GM12878 (cell line): ENCODE results near the gene NCF2. TPM values are rescaled to one million over a fixed set of nuclear protein-coding genes. Genes with fewer than 3 reads are reported as not detected.
A peak's percentile ranks its signal among the peaks of the same experiment; 100 is the strongest.

Source experiments
- BMI1 ChIP-seq: fragments of 450-650 bp; IDR thresholded peaks from 2 replicates; pipeline ENCODE4 v1.6.1; 2016; ENCODE audit warnings: mild to moderate bottlenecking, moderate library complexity, borderline replicate concordance
- CHD1 ChIP-seq: IDR thresholded peaks from 2 replicates; pipeline ENCODE4 v1.6.1; 2012; ENCODE audit warnings: low read depth, low read length, improper control_type of control experiment
- GABPA ChIP-seq: IDR thresholded peaks from 2 replicates; pipeline ENCODE4 v1.6.1; 2014; ENCODE audit warnings: antibody characterized with exemption, low read depth, mild to moderate bottlenecking, inconsistent platforms
- HDAC2 ChIP-seq: fragments of 200-600 bp; sonication (generic); IDR thresholded peaks from 2 replicates; pipeline ENCODE4 v1.6.1; 2017
- HDAC6 ChIP-seq: fragments of 200-600 bp; sonication (generic); IDR thresholded peaks from one replicate; pipeline ENCODE4 v1.8.0; 2017; ENCODE audit warnings: antibody characterized with exemption; ENCODE audit not compliant: unreplicated experiment
- IKZF2 ChIP-seq, 2 experiments: fragments of 450-650 bp; IDR thresholded peaks; 2 replicates each; pipeline ENCODE4 v1.6.1; 2017; ENCODE audit warnings: mild to moderate bottlenecking in 2 of 2, moderate library complexity in 2 of 2
- JUND ChIP-seq: IDR thresholded peaks from 2 replicates; pipeline ENCODE4 v1.6.1; 2012; ENCODE audit warnings: low read depth, mild to moderate bottlenecking, low read length, improper control_type of control experiment, moderate library complexity
- MTA2 ChIP-seq: fragments of 450-650 bp; IDR thresholded peaks from 2 replicates; pipeline ENCODE4 v1.6.1; 2016; ENCODE audit warnings: low read depth, mild to moderate bottlenecking, moderate library complexity
- NBN ChIP-seq: fragments of 450-650 bp; IDR thresholded peaks from 2 replicates; pipeline ENCODE4 v1.6.1; 2016
- NFYB ChIP-seq: IDR thresholded peaks from 2 replicates; pipeline ENCODE4 v1.6.1; 2011; ENCODE audit warnings: low read depth, mild to moderate bottlenecking, low read length, improper control_type of control experiment, moderate library complexity; ENCODE audit not compliant: insufficient read depth
- NR2C2 ChIP-seq: IDR thresholded peaks from 2 replicates; pipeline ENCODE4 v1.6.1; 2011; ENCODE audit warnings: borderline replicate concordance, low read depth; ENCODE audit not compliant: control insufficient read depth, insufficient read length
- RAD51 ChIP-seq: fragments of 450-650 bp; IDR thresholded peaks from 2 replicates; pipeline ENCODE4 v1.6.1; 2016; ENCODE audit warnings: moderate library complexity, mild to moderate bottlenecking, inconsistent platforms
- SIX5 ChIP-seq: IDR thresholded peaks from 2 replicates; pipeline ENCODE4 v1.6.1; 2011; ENCODE audit warnings: mild to moderate bottlenecking, low read depth, low read length, moderate library complexity; ENCODE audit not compliant: severe bottlenecking
- SMAD1 ChIP-seq: fragments of 450-650 bp; IDR thresholded peaks from 2 replicates; pipeline ENCODE4 v1.6.1; 2018; ENCODE audit warnings: mild to moderate bottlenecking, low read depth; ENCODE audit not compliant: partially characterized antibody
- SMAD5 ChIP-seq: IDR thresholded peaks from 2 replicates; pipeline ENCODE4 v1.6.1; 2016; ENCODE audit warnings: antibody characterized with exemption, low read depth
- SMARCA5 ChIP-seq: fragments of 450-650 bp; IDR thresholded peaks from 2 replicates; pipeline ENCODE4 v1.6.1; 2017; ENCODE audit warnings: mild to moderate bottlenecking
- TAF1 ChIP-seq: IDR thresholded peaks from 2 replicates; pipeline ENCODE4 v1.6.1; 2011; ENCODE audit warnings: mild to moderate bottlenecking, low read depth, low read length, borderline replicate concordance
- ZNF384 ChIP-seq: IDR thresholded peaks from 2 replicates; pipeline ENCODE4 v1.6.1; 2012; ENCODE audit warnings: low read depth, mild to moderate bottlenecking, low read length, improper control_type of control experiment, borderline replicate concordance
- ZZZ3 ChIP-seq: IDR thresholded peaks from 2 replicates; pipeline ENCODE4 v1.6.1; 2011; ENCODE audit warnings: low read depth; ENCODE audit not compliant: control insufficient read depth, insufficient read length
- polyA plus RNA-seq, 11 experiments: library from polyadenylated mRNA; depleted of rRNA in 4 of 11; unstranded in 6 of 11; stranded (reverse) in 5 of 11; fragments of >200 nt; fragmentation: Nextera tagmentation in 4 of 11; fragmentation: Illumina TruSeq in 1 of 11; extraction: Ambion mirVana in 4 of 11; extraction: Trizol in 1 of 11; gene quantifications; 1 replicate in 1 of 11; 2 replicates in 10 of 11; pipeline versions ENCODE4 v1.2.1 to v1.2.3, GENCODE V29; 2011 to 2016; ENCODE audit warnings: inconsistent platforms in 2 of 11, missing spikeins in 2 of 11, low read depth in 1 of 11
- total RNA-seq, 4 experiments: library from RNA; depleted of rRNA in 3 of 4; stranded (reverse); fragments of >200 nt in 3 of 4; fragmentation: Illumina TruSeq in 1 of 4; extraction: Trizol in 1 of 4; gene quantifications; 2 replicates each; pipeline versions ENCODE4 v1.2.1 to v1.2.3, GENCODE V29; 2013 to 2021
- TF ChIP-seq, protein P1 (sequence below): fragments of 450-650 bp; IDR thresholded peaks from 2 replicates; pipeline ENCODE4 v1.6.1; 2017; ENCODE audit warnings: low read depth, mild to moderate bottlenecking, moderate library complexity
- TF ChIP-seq, protein P2 (sequence below): fragments of 450-650 bp; IDR thresholded peaks from 2 replicates; pipeline ENCODE4 v1.6.1; 2017; ENCODE audit warnings: mild to moderate bottlenecking, moderate library complexity
- TF ChIP-seq, protein P3 (sequence below): fragments of 450-650 bp; formaldehyde crosslinking; IDR thresholded peaks from 2 replicates; pipeline ENCODE4 v1.5.0; 2022; ENCODE audit warnings: mild to moderate bottlenecking, missing genetic modification characterization

The NCF2 gene
- total and polyA plus RNA-seq, 10 of the 15 experiments (the other 5 are each of a cell fraction or from before 2014, with no cell fraction given): 31.4 to 256 (median 77.1) TPM

DNA sequence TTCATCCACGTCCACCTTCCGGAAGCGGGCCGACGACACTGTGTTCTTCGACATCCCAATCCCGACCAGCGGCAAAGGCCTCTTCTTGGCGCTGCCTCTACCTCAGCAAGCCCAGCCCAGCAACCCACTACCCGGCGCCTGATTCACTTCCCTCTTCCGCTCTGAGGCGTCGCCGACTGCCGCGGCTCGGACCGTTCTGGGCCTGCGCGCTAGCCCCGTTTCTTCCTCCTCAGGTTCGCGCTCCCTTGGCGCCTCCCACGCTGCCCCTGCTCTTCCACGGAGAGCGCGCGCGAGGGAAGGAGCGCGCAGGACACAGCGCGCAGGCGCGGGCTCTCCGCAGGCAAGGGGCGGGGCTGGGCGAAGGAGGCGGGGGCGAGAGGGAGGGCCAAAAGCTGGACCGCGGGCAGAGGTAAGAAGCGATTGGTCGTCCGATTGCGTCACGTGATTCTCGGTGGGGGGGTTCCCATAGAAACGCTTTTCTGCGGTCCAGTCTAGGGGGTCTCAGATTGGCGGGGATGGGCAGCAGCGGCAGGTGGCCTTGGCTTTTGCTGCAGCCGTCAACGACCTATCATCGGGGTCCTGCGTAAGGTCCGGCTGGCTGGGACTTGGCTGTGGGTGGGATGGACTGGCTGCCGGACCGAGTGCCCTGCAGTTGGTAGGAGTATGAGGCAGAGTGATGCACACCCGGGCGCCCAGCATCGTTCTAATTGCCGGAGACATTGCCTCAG, 45.5 kb upstream of the NCF2 start, which contains the start of gene ARPC5 (continued):
- TF ChIP-seq TAF1 (peak; percentile 84; the same call in 1 of the 2 replicates), IKZF2 (IDR thresholded peaks at IDR 0.05) (peak; percentile 21 to 45; a peak in 2 of 4 replicates), ZNF384 (no peak), SMAD1 (no peak), ZZZ3 (no peak), SMARCA5 (peak; percentile 81; the same call in 1 of the 2 replicates), BMI1 (peak; percentile 91), NFYB (no peak), HDAC2 (no peak), HDAC6 (no peak), NBN (peak; percentile 55; the same call in 1 of the 2 replicates), RAD51 (peak; percentile 98), CHD1 (no peak), SMAD5 (peak; percentile 77), NR2C2 (no peak), MTA2 (peak; percentile 27; the same call in 1 of the 2 replicates), JUND (no peak), SIX5 (no peak), GABPA (0 out of 2 replicates have a peak, but pooled peaks have one; percentile 26)
- TF ChIP-seq, protein P1, sequence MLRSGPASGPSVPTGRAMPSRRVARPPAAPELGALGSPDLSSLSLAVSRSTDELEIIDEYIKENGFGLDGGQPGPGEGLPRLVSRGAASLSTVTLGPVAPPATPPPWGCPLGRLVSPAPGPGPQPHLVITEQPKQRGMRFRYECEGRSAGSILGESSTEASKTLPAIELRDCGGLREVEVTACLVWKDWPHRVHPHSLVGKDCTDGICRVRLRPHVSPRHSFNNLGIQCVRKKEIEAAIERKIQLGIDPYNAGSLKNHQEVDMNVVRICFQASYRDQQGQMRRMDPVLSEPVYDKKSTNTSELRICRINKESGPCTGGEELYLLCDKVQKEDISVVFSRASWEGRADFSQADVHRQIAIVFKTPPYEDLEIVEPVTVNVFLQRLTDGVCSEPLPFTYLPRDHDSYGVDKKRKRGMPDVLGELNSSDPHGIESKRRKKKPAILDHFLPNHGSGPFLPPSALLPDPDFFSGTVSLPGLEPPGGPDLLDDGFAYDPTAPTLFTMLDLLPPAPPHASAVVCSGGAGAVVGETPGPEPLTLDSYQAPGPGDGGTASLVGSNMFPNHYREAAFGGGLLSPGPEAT: peak; percentile 56; the same call in 1 of the 2 replicates
- TF ChIP-seq, protein P2, sequence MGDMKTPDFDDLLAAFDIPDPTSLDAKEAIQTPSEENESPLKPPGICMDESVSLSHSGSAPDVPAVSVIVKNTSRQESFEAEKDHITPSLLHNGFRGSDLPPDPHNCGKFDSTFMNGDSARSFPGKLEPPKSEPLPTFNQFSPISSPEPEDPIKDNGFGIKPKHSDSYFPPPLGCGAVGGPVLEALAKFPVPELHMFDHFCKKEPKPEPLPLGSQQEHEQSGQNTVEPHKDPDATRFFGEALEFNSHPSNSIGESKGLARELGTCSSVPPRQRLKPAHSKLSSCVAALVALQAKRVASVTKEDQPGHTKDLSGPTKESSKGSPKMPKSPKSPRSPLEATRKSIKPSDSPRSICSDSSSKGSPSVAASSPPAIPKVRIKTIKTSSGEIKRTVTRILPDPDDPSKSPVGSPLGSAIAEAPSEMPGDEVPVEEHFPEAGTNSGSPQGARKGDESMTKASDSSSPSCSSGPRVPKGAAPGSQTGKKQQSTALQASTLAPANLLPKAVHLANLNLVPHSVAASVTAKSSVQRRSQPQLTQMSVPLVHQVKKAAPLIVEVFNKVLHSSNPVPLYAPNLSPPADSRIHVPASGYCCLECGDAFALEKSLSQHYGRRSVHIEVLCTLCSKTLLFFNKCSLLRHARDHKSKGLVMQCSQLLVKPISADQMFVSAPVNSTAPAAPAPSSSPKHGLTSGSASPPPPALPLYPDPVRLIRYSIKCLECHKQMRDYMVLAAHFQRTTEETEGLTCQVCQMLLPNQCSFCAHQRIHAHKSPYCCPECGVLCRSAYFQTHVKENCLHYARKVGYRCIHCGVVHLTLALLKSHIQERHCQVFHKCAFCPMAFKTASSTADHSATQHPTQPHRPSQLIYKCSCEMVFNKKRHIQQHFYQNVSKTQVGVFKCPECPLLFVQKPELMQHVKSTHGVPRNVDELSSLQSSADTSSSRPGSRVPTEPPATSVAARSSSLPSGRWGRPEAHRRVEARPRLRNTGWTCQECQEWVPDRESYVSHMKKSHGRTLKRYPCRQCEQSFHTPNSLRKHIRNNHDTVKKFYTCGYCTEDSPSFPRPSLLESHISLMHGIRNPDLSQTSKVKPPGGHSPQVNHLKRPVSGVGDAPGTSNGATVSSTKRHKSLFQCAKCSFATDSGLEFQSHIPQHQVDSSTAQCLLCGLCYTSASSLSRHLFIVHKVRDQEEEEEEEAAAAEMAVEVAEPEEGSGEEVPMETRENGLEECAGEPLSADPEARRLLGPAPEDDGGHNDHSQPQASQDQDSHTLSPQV: no peak
- TF ChIP-seq, protein P3, sequence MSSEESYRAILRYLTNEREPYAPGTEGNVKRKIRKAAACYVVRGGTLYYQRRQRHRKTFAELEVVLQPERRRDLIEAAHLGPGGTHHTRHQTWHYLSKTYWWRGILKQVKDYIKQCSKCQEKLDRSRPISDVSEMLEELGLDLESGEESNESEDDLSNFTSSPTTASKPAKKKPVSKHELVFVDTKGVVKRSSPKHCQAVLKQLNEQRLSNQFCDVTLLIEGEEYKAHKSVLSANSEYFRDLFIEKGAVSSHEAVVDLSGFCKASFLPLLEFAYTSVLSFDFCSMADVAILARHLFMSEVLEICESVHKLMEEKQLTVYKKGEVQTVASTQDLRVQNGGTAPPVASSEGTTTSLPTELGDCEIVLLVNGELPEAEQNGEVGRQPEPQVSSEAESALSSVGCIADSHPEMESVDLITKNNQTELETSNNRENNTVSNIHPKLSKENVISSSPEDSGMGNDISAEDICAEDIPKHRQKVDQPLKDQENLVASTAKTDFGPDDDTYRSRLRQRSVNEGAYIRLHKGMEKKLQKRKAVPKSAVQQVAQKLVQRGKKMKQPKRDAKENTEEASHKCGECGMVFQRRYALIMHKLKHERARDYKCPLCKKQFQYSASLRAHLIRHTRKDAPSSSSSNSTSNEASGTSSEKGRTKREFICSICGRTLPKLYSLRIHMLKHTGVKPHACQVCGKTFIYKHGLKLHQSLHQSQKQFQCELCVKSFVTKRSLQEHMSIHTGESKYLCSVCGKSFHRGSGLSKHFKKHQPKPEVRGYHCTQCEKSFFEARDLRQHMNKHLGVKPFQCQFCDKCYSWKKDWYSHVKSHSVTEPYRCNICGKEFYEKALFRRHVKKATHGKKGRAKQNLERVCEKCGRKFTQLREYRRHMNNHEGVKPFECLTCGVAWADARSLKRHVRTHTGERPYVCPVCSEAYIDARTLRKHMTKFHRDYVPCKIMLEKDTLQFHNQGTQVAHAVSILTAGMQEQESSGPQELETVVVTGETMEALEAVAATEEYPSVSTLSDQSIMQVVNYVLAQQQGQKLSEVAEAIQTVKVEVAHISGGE (CRISPR knock-in tag): peak; percentile 51; the same call in 1 of the 2 replicates
